DMS79 (cell line): ENCODE data around the gene CLCF1.
A peak's percentile ranks its signal among the peaks of the same experiment; 100 is the strongest.

ENCODE experiments used
- DNase-seq: peaks from one replicate; lab custom pipeline; 2025; lab: John Stamatoyannopoulos, UW

CLCF1 gene

DNA sequence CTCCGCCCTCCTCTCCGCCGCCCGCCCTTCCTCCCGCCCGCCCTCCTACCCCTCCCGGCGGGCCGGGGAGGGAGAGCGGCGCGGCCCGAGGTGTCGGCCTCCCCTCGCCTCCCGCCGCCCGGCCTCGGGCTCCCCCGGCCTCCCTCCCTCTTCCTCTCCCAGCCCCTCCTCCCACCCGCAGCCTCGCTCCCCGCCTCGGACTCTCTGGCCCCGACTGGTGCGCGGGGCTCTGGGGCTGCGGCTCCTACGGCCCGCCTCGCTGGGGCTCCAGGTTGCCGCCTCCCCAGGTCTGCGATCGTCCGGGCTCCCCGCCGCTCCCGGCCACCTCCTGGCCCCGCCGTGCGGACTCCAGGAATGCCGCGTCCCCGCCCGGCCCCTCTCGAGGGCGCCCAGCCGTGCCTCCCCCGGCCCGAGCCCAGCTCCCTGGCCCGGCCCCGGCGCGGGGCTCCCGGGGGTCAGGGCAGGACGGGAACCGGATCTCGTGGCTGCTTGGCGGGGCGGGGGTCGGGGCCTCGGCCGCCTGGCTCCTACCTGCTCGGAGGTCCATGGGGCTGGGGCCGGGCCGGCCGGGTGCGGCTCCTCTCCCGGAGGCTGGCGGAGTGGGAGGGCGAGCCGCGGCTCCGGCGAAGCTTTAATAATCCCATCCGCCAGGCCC is at the start of gene CLCF1:
CLCF1 (minus strand) TSS at position 606 of the 655 bp plus-strand sequence; CDS start at position 547, 59 bp downstream.
- DNase-seq = no peak

DNA sequence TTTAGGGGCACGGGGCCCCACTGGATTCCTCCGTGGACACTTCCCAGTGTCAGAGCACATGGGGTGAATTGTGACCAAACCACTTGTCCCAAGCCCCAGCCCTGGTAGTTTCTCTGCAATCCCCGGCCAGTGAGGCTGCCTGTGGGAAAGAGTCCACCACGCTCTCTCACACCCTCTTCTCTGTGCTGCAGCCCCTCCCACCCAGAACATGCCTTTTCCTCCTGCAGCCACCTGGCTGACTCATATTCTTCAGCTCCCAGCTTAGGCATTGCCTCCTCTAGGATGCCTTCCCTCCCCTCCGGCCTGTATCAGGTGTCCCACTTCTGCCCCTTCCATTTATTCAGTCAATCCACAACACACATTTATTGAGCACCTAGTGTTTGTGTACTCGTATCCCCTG is 49.5 kb upstream of the CLCF1 start:
- no peak for DNase-seq

DNA sequence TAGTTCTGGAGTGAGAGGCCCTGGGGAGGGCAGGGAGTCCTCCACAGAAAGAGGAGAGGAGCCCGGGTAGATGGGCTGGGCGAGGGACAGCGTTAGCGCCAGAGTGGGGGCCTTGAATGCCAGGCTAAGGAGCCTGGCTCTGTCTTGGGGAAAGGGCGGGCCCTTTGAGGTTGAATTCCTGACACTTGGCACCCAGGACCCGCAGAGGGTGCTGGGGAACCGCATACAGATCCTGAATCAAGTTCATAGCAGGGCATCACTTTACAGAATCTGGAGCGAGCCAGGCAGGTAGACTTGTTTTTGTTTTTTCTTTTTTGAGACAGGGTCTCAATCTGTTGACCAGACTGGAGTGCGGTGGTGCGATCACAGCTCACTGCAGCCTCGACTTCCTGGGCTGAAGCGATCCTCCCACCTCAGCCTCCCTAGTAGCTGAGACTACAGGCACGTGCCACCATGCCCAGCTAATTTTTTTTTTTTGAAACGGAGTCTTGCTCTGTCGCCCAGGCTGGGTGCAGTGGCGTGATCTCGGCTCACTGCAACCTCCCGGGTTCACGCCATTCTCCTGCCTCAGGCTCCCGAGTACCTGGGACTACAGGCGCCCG is 48.1 kb upstream of the CLCF1 start:
- DNase-seq = no peak

DNA sequence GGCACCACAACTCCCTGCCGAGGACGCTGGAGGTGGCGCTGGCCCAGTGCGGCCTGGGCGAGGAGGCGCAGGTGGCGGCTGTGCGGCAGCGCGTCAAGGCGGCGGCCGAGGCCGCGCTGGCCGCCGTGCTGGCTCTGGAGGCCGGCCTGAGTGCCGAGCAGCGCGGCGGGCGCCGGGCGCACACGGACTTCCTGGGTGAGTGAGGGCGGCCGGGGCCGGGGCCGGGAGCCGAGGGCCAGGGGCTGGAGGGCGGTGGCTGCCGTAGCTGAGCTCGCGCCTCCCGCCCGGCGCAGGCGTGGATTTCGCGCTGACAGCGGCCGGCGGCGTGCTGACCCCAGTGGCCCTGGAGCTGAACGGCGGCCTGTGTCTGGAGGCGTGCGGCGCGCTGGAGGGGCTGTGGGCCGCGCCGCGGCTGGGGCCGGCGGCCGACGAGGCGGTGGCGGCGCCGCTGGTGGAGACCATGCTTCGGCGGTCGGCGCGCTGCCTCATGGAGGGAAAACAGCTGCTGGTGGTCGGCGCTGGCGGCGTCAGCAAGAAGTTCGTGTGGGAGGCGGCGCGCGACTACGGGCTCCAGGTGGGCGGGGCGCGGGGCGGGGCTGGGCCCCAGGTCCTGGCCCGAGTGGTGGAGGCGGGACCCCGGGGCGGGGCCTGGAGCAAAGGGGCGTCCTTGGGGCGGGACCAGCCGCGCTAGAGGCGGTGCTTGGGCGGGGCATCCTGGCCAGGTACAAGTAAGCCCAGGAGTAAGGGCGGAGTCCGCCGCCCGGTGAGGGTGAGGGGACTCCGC is 47.4 kb upstream of the CLCF1 start:
- peak; percentile 82 for DNase-seq

DNA sequence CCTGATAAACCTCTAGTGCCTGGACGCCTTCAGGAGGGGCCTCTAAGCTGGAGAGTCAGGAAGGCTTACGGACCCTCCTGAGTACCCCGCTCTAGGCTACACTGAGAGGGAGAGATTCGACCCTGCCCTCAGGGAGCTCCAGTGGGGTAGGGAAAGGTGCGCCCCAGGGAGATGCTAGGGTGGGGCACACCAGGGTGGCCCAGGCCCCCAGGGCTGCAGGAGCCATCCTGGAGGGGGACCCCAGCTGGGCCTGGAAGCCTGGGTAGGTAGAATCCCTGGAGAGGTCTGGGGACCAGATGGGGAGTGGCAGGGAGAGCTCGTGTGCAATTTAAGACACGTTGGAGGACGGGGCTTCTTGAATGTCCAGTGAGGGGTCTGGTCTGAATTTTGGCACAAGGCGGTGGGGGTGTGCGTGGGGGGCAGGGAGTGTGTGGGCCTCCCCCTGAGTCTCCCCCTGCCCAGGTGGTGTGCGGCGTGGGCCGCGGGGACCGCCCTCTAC is 46.8 kb upstream of the CLCF1 start:
- DNase-seq = no peak

DNA sequence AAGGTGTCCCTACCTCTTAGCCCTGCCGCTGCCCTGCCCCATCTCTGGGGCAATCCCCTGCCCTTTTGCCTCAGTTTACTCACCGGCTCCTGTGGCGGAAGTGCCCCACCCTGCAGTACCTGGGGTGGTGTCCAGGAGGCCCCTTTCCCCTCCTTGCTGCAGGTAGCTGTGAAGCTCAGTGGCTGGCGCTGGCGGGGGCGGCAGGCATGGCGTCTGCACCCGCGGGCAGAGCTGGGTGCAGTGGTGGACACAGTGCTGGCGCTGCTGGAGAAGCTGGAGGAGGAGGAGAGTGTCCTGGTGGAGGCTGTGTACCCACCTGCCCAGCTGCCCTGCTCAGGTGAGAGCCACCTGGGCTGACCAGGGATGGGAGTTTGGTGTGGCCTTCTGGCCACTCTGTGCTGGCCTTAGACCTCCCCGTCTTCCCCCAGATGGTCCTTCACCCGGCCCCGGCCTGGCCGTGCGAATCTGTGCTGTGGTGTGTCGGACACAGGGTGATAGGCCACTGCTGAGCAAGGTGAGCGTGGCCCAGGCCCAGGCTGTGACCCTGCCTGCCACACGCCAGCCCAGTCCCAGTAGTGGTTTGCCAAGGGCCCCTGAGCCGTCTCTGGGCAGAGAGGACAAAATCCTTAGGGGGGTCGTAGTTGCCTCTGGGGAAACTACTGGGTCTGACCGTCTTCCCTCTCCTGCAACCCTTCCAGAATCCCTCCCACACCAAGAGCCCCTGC is 46.1 kb upstream of the CLCF1 start:
- DNase-seq = no peak

DNA sequence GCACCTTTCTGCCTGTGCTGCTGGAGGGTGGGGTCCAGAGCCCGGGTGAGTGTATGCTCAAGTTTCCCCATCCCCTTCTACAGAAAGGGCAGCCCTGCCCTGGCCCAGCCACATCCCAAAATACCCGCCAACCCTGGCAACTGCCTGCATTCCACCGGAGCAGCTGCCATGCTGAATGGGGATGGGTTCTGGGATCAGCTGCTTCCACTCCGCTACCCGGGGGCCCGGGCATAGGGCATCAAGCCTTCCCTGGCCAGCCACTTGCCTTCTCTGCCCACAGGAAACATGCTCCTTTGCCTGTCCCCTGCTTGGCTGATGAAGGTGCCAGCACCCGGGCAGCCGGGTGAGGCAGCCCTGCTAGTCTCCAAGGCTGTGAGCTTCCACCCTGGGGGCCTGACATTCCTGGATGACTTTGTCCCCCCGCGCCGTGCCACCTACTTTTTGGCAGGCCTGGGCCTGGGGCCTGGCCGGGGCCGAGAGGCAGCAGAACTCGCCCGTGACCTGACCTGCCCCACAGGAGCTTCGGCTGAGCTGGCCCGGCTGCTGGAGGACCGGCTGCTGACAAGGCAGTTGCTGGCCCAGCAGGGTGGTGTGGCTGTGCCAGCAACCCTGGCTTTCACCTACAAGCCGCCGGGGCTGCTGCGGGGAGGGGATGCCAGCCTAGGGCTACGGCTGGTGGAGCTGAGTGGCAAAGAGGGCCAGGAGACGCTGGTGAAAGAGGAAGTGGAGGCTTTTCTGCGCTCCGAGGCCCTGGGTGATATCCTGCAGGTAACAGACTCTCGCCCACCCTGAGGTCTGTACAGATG is 45.3 kb upstream of the CLCF1 start:
- peak; percentile 47 for DNase-seq

DNA sequence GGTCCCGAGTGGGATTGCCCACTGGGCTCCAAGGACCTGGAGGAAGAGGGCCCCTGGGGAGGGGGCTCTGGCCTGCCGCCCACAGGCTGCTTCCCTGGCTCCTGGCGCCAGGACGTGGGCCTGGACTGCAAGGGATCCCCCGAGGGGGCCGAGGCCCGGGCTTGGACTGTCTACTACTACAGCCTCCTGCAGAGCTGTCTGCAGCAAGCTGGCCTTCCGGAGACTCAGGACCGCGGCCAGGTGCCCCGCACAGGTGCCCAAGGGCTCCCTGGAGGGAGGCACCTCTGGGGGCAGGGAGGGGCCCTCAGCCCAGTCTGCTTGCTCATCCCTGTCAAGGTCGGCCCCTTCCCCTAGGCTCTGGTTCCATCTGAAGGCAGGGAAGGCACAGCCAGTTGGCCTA is 44.0 kb upstream of the CLCF1 start:
- no peak for DNase-seq

DNA sequence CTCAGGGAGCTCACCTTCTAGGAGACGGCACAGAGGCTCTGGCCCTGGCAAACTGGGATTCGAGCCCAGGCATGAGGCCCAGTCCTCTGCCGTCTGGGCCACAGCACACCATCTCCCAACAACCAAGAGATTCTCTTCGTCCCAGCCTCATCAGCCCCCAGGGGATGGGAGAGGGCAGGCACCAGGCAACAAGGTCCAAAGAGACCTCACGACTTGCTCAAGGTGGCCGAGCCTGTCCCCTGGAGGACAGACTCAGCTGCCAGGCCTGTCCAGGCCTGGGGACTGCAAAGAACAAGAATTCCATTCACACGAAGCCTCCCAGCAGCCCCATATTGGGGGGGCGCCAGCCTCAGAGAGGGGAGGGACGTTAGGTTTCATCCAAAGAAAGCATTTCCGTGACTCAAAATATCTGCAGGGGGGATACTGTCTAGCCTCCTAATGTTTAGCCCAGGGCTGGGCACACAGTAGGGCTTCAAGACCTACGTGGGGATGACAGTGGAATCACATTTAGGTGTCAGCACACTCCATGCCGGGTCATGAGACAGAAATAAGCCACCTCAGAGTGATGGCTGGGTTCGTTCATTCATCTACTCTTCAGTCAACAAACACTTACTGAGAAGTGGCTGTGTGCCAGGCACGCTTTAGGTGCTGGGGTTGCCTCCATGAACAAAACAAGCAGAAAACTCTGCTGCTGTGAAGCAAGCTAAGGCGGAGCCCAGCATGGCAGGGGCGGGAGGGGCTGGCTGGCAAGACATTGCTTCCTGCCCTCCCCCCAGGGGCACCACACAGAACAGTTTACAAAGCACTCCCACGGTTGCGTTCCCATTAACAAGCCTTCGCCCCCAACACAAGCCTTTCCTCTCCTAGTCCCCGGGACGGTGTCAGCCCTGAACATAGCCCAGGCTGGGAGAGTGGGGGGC is 43.3 kb upstream of the CLCF1 start:
- DNase-seq = peak; percentile 9

DNA sequence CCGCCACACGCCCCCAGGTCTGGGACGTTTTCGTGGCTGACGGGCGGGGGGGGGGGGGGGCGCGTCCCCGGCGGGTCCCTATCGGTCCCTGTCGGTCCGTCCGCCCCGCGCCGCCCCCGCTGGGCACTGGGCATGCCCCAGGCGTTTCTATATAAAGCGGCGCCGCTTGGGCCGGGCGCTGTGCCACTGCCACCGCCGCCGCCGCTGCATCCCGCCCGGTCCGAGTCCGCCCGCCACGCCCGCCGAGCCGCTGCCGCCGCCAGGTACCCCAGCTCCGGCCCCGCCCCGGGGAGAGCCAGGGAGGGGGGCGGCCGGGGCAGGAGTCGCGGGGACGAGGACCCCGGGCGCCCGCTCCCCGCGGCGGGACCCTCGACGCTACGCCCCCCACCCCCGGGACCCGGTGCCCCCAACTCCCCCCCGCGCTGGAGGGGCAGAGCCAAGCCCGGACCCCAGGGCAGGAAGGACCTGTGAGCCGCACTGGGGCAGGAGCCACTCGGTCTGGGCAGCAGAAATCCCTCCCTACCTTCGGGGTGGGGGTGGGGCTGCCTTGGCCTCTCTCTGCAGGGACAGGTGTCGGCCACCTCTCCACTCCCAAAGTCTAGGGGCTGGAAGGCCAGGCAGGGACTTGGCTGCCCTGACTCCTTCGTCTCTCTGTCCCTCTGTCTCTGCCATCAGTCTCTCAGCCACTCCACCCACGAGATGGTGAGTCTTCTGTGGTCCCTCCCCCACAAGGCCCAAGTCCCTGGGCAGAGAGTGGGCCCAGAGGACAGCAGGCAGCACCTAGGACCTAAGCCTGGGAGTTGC is 42.3 kb upstream of the CLCF1 start, which contains the start of gene CARNS1:
CARNS1 (plus strand) TSS at position 178 of the 804 bp plus-strand sequence; CDS start at position 700, 522 bp downstream.
- peak; percentile 11 for DNase-seq

DNA sequence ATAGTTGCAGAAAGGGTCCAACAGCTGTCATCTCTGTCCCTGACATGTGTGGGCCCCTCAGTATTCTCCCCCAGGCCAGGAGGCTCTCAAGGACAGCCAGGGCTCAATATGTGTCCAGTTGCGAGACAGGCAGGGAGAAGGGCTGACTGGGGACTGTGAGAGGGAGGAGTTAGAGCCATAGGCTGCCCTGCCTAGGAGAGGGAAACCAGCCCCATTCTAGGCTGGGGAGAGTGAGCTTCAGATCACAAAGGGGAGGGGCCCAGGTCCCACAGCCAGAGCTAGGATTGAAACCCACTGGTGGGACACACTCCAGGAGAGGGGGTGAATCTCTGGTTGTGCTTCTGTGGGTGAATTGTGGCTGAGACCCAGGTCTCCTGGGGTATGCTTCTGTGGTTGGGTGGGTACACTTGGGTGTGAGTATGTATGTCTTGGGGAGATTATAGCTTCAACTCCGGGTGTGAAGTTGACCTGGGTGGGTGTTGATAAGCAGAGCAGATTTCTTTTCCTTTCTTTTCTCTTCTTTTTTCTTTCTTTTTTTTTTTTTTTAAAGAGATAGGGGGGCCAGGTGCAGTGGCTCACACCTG is 40.0 kb upstream of the CLCF1 start:
- DNase-seq = no peak

DNA sequence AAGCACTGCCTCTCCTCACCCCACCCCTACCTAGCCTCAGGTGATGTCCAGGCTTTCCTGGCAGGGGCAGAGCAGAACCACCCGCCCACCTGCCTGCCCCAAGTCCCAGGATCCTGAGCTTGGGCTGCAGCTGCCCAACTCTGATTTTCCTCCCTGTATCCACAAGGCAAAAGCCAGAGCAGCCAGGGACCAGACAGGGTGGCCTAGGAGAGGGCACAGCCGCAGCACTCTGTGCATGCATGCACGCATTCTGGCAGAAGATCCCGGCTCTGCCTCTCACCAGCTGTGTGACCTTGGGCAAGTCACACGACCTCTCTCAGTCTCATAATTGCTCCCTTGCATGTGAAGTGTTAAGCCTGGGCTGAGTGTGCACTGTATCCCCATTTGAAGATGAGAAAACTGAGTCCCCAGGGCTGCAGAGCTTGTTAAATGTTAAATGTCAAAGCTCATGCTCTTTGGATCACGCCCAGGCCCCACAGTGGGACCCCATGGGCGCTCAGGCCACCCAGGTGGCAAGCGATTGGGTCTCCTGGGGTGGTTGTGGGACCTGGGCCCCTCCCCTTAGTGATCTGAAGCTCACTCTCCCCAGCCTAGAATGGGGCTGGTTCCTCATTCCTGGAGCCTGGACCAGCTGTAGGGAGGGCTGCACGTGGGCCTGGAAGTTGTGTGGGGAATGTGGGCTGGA is 39.2 kb upstream of the CLCF1 start:
- no peak for DNase-seq

DNA sequence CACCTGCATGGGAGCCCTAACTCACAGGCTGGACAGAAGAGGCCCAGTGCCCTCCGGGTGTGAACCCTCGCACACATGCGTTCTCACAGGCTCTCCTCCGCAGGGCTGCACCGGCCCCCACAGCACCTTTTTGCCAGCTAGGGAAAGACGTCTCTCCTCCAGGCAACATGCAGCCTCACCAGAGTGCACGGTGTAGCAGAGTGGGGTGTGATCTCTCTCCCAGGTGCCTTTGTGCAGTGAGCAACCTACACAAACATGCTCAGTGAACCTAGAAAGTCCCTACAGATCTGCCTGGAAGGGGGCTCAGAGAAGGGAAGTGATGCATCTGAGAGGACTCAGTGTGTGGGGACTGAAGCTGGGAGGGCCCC is 38.4 kb upstream of the CLCF1 start:
- DNase-seq = no peak

DNA sequence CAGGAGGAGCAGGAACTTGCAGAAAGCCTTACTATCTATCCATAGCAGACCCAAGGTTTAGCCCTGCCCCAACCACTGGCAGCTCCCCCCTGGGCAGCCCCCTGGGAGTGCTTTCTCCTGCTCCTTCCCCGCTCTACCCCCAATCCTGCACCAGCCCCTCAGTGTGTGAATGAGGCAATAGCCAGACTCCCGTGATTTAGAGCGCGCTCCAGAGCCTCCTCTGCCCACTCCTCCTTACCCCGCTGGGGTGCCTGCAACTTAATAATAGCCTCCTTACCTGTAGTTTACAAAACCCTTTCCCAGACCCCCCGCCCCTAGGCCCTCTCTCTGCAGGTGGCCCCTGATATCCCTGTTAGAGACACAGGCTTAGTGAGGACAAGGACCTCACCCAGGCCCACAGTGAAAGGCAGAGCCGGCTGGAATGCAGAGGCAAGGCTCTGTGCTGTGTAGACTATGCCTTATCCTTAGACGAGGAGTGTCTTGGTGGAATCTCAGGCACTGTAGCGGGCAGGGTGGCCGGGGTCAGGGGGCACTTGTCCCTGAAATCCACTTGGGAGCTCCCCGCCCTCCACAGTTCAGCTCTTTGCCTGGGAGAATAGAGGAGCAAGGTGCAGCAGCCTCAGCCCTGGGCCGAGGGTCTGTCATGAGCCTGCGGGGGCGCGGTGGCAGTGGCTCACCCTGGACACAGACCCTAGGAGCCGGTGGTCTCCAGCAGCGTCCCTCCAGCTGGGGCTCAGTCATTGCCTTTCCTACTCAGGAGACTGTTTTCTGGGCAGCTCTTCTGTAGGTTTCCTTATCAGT is 37.8 kb upstream of the CLCF1 start:
- no peak for DNase-seq

DNA sequence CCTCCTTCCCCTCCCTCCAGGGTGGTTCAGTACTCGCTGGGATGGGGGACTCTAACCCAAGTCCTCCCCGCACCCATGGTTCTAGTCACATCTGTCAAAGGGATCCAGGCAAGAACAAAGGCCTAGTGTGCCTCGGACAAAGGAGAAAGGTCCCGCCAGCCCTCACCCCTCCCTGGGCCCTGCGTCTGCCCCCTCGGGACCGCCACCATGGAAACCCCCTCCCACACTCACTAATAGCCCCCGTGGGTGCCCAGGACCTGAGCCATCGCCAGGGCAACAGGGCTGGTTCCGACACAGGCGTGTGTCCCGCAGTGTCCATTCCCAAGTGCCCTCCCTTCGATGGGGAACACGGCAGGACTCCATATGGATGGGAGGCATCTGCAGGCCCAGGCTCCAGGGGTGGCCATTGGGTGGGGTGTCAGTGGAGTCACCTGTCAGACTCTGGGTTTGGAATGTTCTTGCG is 37.0 kb upstream of the CLCF1 start:
- DNase-seq = no peak

DNA sequence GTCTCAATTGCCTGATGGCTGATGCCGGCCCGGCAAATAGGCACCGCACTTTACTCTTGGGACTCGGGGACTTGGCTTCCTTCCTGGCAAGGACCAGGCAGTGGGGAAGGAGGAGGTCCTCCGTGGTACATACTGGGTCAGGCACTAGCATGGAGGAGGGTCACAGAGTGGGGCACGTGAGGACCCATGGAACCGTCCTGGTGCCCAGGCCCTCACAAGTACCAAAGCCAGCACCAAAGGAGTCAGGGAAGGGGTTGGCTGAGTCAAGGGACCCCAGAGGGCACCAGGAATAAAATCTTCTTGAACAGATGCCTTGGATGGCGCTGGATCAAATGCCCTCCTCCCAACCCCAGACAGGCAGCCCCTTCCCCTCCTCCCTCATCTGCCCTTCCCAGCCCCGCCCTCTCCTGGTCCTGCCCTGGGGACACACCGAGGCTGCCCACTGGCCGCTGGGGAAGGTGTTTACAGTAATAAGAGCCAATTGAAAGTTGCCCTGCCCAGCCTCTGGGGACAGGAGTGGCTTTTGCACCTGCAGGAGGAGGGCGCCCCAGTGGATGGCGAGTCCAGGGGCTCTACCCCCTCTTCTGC is 36.5 kb upstream of the CLCF1 start:
- DNase-seq = no peak

DNA sequence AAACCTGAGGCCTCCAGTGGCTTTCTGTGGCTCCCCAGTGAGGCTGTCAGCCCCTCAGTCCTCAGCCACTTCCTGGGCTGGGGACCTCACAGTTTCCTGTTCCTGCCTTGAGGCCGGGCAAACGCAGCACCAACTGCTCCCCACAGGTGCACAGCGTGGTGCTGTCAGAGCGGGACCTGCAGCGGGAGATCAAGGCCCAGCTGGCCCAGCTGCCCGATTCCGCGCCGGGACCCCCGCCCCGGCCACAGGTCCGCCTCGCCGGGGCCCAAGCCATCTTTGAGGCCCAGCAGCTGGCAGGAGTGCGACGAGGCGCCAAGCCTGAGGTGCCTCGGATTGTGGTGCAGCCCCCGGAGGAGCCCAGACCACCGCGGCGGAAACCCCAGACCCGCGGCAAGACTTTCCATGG is 35.9 kb upstream of the CLCF1 start:
- no peak for DNase-seq
